ACC112 (cell line): ENCODE data around the gene HENMT1.
"Not testable (repeated sequence)": the region's sequence is repeated elsewhere in the genome, so short reads cannot be mapped to it uniquely, and the experiment has no call there.

ENCODE experiments used
- H2AFZ ChIP-seq: fragments of 200-600 bp; sonication (generic); one replicate; pipeline ENCODE4 v1.6.0; 2017; ENCODE audit warnings: antibody characterized with exemption, low read length; ENCODE audit not compliant: unreplicated experiment
- H3K27ac ChIP-seq: fragments of 200-600 bp; sonication (generic); 2 replicates; pipeline ENCODE4 v1.5.1; 2014; ENCODE audit warnings: low read depth, mild to moderate bottlenecking, antibody characterized with exemption, low read length, moderate library complexity
- H3K27me3 ChIP-seq: fragments of 200-600 bp; sonication (generic); 2 replicates; pipeline ENCODE4 v1.6.1; 2014; ENCODE audit warnings: mild to moderate bottlenecking, antibody characterized with exemption, low read length, moderate library complexity, mixed read lengths; ENCODE audit not compliant: insufficient read depth
- H3K36me3 ChIP-seq: fragments of 200-600 bp; sonication (generic); 2 replicates; pipeline ENCODE4 v1.6.1; 2016; ENCODE audit warnings: mild to moderate bottlenecking, antibody characterized with exemption, low read length, moderate library complexity, mixed read lengths; ENCODE audit not compliant: insufficient read depth
- H3K4me1 ChIP-seq: fragments of 200-600 bp; sonication (generic); one replicate; pipeline ENCODE4 v1.6.1; 2016; ENCODE audit warnings: low read length, mixed read lengths; ENCODE audit not compliant: insufficient read depth, unreplicated experiment, control insufficient read depth
- H3K4me3 ChIP-seq: fragments of 200-600 bp; sonication (generic); 2 replicates; pipeline ENCODE4 v1.5.1; 2014; ENCODE audit warnings: mild to moderate bottlenecking, low read depth, low read length
- H3K79me2 ChIP-seq: fragments of 200-600 bp; sonication (generic); one replicate; pipeline ENCODE4 v1.6.0; 2016; ENCODE audit warnings: low read length; ENCODE audit not compliant: control insufficient read depth, unreplicated experiment, insufficient read depth

HENMT1 gene

GRCh38 chr1:108646648-108647269, 14.1 kb downstream of the HENMT1 start:
- peak overlapping the region; percentile 80 for H2AFZ ChIP-seq
- H3K4me1 ChIP-seq, result peaks cover 10% of the 10 kb centered on the region
- H3K27me3 ChIP-seq, result no peaks in the 10 kb centered on the region
- no peaks in the 10 kb centered on the region for H3K79me2 ChIP-seq
- peak overlapping the region; percentile 19; the same call in 1 of the 2 replicates for H3K4me3 ChIP-seq
- H3K27ac ChIP-seq, result peak overlapping the region; percentile 31
- peaks cover 6% of the 10 kb centered on the region; the same call in 1 of the 2 replicates for H3K36me3 ChIP-seq

DNA sequence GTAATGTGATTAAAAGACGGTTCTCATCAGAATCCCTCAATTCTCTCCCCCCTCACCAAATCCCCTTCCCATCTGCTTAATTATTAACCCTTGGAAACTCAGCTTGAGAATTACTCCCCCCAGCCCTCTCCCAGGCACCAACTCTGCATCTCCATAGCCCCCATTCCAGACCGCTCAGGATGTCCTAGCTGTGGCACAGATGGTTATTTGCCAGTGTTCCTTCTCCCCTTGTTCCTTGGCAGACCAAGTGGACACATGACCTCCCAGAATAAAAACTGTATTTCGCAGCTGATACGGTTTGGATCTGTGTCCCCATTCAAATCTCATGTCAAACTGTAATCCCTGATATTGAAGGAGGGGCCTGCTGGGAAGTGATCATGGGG, 14.6 kb downstream of the HENMT1 start:
- H3K4me1 ChIP-seq, result peaks cover 10% of the 10 kb centered on the region
- no peak overlapping the region for H2AFZ ChIP-seq
- H3K79me2 ChIP-seq, result no peaks in the 10 kb centered on the region
- peak overlapping the region; percentile 31; the same call in 1 of the 2 replicates for H3K27ac ChIP-seq
- H3K4me3 ChIP-seq, result no peak overlapping the region
- H3K36me3 ChIP-seq, result peaks cover 5% of the 10 kb centered on the region; the same call in 1 of the 2 replicates
- H3K27me3 ChIP-seq, result no peaks in the 10 kb centered on the region

DNA sequence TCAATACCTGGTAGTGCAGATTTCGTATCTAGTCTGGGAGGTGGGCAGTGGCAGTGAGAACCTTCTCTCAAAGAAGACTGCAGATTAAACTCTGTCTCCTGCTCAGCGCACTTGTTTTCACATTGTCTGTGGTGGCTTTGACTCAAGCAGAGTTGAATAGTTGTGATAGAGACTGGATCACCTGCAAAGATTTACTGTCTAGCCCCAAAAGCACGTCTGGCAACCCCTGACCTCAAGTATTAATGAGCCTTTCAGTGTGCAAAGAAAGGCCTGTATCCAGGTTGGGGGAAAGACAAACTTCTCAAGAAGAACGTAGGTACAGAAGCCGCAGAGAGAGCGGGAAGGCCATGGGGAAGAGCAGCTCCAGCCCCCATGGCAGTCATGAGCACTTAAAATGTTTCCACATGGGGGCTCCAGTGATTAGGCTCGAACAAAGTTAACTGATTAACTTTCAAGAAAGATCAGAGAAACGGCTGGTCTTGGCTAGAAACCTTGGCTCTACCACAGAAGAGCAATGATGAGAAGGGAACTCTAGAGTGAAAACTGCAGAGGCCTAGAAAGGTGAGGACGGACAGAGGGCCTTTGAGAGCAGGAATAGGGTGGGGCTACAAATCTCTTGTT, 15.2 kb downstream of the HENMT1 start:
- Histone ChIP-seq H3K36me3 (peaks cover 5% of the 10 kb centered on the region; the same call in 1 of the 2 replicates), H3K27me3 (no peaks in the 10 kb centered on the region), H3K79me2 (no peaks in the 10 kb centered on the region), H3K4me3 (no peak overlapping the region), H3K27ac (no peak overlapping the region), H3K4me1 (peaks cover 10% of the 10 kb centered on the region), H2AFZ (no peak overlapping the region)

GRCh38 chr1:108644984-108645383, 15.9 kb downstream of the HENMT1 start:
- Histone ChIP-seq H3K4me3 (no peak overlapping the region), H3K4me1 (peaks cover 10% of the 10 kb centered on the region), H3K27ac (no peak overlapping the region), H3K79me2 (no peaks in the 10 kb centered on the region), H3K27me3 (no peaks in the 10 kb centered on the region), H3K36me3 (peaks cover 2% of the 10 kb centered on the region; the same call in 1 of the 2 replicates), H2AFZ (no peak overlapping the region)

- H3K36me3 ChIP-seq, result peaks cover 5% of the 10 kb centered on the region; the same call in 1 of the 2 replicates
- H3K27me3 ChIP-seq, result no peaks in the 10 kb centered on the region
- H3K27ac ChIP-seq, result no peak overlapping the region
- H3K4me3 ChIP-seq, result no peak overlapping the region
- peaks cover 10% of the 10 kb centered on the region for H3K4me1 ChIP-seq
- H3K79me2 ChIP-seq, result no peaks in the 10 kb centered on the region
- H2AFZ ChIP-seq, result no peak overlapping the region
These were observed 17.2 kb downstream of the HENMT1 start for GRCh38 chr1:108643492-108644335.

GRCh38 chr1:108640863-108641262, 20.0 kb downstream of the HENMT1 start:
- not testable (repeated sequence) for H3K79me2 ChIP-seq, H3K27ac ChIP-seq, H3K27me3 ChIP-seq, H3K36me3 ChIP-seq, H3K4me1 ChIP-seq, H2AFZ ChIP-seq, H3K4me3 ChIP-seq

DNA sequence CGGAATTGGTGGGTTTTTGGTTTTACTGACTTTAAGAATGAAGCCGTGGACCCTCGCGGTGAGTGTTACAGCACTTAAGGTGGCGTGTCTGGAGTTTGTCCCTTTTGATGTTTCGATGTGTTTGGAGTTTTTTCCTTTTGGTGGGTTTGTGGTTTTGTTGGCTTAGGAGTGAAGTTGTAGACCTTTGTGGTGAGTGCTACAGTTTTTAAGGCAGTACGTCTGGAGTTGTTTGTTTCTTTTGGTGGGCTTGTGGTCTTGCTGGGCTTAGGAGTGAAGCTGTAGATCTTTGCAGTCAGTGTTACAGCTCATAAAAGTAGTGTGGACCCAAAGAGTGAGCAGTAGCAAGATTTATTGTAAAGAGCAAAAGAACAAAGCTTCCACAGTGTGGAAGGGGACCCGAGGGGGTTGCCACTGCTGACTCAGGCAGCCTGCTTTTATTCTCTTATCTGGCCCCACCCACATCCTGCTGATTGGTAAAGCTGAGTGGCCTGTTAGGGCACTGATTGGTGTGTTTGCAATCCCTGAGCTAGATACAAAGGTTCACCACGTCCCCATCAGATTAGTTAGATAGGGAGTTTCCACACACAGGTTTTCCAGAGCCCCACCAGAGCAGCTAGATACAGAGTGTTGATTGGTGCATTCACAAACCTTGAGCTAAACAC, 20.9 kb downstream of the HENMT1 start:
- H3K4me1 ChIP-seq, result peaks cover 3% of the 10 kb centered on the region
- H2AFZ ChIP-seq, result no peak overlapping the region
- no peaks in the 10 kb centered on the region for H3K27me3 ChIP-seq
- no peak overlapping the region for H3K4me3 ChIP-seq
- no peaks in the 10 kb centered on the region for H3K79me2 ChIP-seq
- H3K27ac ChIP-seq, result no peak overlapping the region
- H3K36me3 ChIP-seq, result peaks cover 5% of the 10 kb centered on the region

DNA sequence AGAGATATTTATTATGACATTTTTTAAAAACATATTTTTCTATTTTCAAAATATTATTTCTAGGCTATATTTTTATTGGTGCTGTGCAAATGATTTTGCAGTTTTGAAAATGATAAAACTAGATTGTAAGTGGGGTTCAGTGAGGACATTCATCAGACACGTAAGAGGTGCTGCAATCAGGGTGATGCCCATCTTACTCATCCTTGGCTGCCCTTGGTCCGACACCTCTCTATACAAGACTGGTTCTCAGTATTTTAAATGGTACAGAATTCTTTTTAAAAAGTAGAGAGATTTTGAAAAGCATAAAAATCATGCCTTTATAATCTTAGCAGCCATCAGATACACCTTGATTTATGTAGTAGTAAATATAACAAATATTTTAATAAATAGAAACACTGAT, 24.0 kb downstream of the HENMT1 start:
- H3K79me2 ChIP-seq, result no peaks in the 10 kb centered on the region
- H3K27me3 ChIP-seq, result no peaks in the 10 kb centered on the region
- H3K4me3 ChIP-seq, result no peak overlapping the region
- no peak overlapping the region for H2AFZ ChIP-seq
- peak overlapping the region; percentile 21; the same call in 1 of the 2 replicates for H3K27ac ChIP-seq
- peaks cover 5% of the 10 kb centered on the region for H3K36me3 ChIP-seq
- H3K4me1 ChIP-seq, result peaks cover 3% of the 10 kb centered on the region

DNA sequence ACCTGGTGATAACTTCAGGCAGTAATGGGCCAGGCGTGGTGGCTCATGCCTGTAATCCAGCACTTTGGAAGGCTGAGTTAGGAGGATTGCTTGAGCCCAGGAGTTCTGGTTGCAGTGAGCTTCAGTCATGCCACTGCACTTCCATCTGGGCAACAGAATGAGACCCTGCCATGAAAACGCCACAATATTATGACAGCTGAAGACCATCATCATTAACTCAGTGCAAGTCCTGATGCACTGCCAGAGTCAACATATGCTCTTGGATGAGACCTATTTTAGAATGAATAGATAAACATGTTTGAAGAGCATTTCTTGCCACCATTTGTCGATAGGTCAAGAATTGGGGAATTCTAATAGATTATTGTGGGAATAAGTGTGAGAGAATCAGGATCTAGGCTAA, 26.4 kb downstream of the HENMT1 start:
- Histone ChIP-seq H3K36me3 (peaks cover under 1% of the 10 kb centered on the region; the same call in 1 of the 2 replicates), H2AFZ (no peak overlapping the region), H3K27ac (no peak overlapping the region), H3K4me3 (no peak overlapping the region), H3K27me3 (no peaks in the 10 kb centered on the region), H3K79me2 (no peaks in the 10 kb centered on the region), H3K4me1 (peaks cover 3% of the 10 kb centered on the region)

- Histone ChIP-seq H3K4me1 (no peaks in the 10 kb centered on the region), H3K36me3 (no peaks in the 10 kb centered on the region), H3K27me3 (no peaks in the 10 kb centered on the region), H3K79me2 (no peaks in the 10 kb centered on the region), H3K27ac (no peak overlapping the region), H2AFZ (no peak overlapping the region), H3K4me3 (no peak overlapping the region)
These were observed 32.2 kb downstream of the HENMT1 start for GRCh38 chr1:108628665-108629064.
